ENCODE data around the gene GLYATL2.

GLYATL2 gene

GRCh38 chr11:58801302-58801701 lies 43.2 kb downstream of the GLYATL2 start:
- DNase-seq (ENCODE audit: low spot score) = no peak

GRCh38 chr11:58796333-58796732 lies 48.2 kb downstream of the GLYATL2 start:
- no peak for DNase-seq (ENCODE audit: low spot score)

GRCh38 chr11:58788355-58789023 lies 56.0 kb downstream of the GLYATL2 start:
- DNase-seq (ENCODE audit: low spot score) = peak; percentile 63

GRCh38 chr11:58787903-58788302 lies 56.6 kb downstream of the GLYATL2 start:
- no peak for DNase-seq (ENCODE audit: low spot score)

- no peak for DNase-seq (ENCODE audit: low spot score)
Observed at GRCh38 chr11:58786693-58787092, 57.8 kb downstream of the GLYATL2 start.

GRCh38 chr11:58784995-58785394 lies 59.5 kb downstream of the GLYATL2 start:
- DNase-seq (ENCODE audit: low spot score) = no peak

Data from activated CD4-positive, alpha-beta T cell treated with anti-CD3 and anti-CD28 coated beads, Interleukin-2, Interleukin-4, amounts not matched to agents 100 ng/mL and 50 ng/mL, durations not matched to agents 16 hours and 8 hours (primary cell).